K562 (cell line): ENCODE data around the gene RAB38. TPM values are rescaled to one million over a fixed set of nuclear protein-coding genes. Genes with fewer than 3 reads are reported as not detected.

Source experiments
- ATAC-seq: fragments of 200-7000 bp; cut with Tn5 transposase; 3 replicates; pipeline ENCODE4 v1.9.1; 2020; ENCODE audit warnings: moderate library complexity
- BruUV-seq: library from RNA; stranded (reverse); fragments of 400-500 nt; replicated peaks from 2 replicates; lab custom pipeline; 2021; lab: Mats Ljungman, UMichigan
- CTCF ChIA-PET: fragments of 300-600 bp; formaldehyde crosslinking; extraction: SDS; loops from one replicate; lab custom pipeline; 2021; ENCODE audit warnings: low intra/inter-chr PET ratio; lab: Yijun Ruan, JAX
- POLR2A ChIA-PET: fragments of 300-600, 350-650 bp; sonication (Branson Sonifier 250); formaldehyde crosslinking; extraction: SDS; loops from one replicate; lab custom pipeline; 2021; ENCODE audit warnings: antibody characterized with exemption, inconsistent platforms; lab: Yijun Ruan, JAX
- DNase-seq, 4 experiments: peaks; one replicate each; pipeline versions ENCODE4 v3.0.0 to v3.0.0-alpha.2; 2011 to 2018; ENCODE audit warnings: low spot score in 3 of 4, mixed read lengths in 3 of 4; ENCODE audit errors: extremely low read depth in 1 of 4
- FAIRE-seq: peaks from 2 replicates; lab custom pipeline; 2011; peaks lifted over from hg19 to GRCh38; lab: Jason Lieb, UNC
- H2AFZ ChIP-seq: 2 replicates; pipeline ENCODE4 v1.6.0; 2011; ENCODE audit warnings: low read depth, low read length, control low read depth, inconsistent platforms
- H3K27ac ChIP-seq: fragments of 200-600 bp; 3 replicates; pipeline ENCODE4 v1.8.0; 2011; ENCODE audit warnings: low read depth, mild to moderate bottlenecking, control low read depth, inconsistent platforms, low read length, moderate library complexity, mixed read lengths; ENCODE audit errors: extremely low read depth
- H3K27me3 ChIP-seq, 2 experiments: fragments of 300-600 bp in 1 of 2; 2 replicates in 1 of 2; 3 replicates in 1 of 2; pipeline versions ENCODE4 v1.6.0 to v1.8.0; 2011; ENCODE audit warnings: inconsistent platforms in 2 of 2, low read length in 2 of 2, mild to moderate bottlenecking in 1 of 2, mixed read lengths in 1 of 2, moderate library complexity in 1 of 2; ENCODE audit not compliant: control insufficient read depth in 2 of 2, insufficient read depth in 2 of 2
- H3K36me3 ChIP-seq: fragments of 300-600 bp; 3 replicates; pipeline ENCODE4 v1.8.0; 2011; ENCODE audit warnings: mild to moderate bottlenecking, low read length, inconsistent platforms; ENCODE audit not compliant: control insufficient read depth, insufficient read depth
- H3K4me1 ChIP-seq, 2 experiments: fragments of 200-600 bp in 1 of 2; replicated peaks in 1 of 2; 2 replicates in 1 of 2; 3 replicates in 1 of 2; pipeline versions ENCODE4 v1.5.1 to v1.8.0; 2011; ENCODE audit warnings: inconsistent platforms in 2 of 2, low read length in 2 of 2, mild to moderate bottlenecking in 1 of 2, mixed read lengths in 1 of 2, moderate library complexity in 1 of 2; ENCODE audit not compliant: control insufficient read depth in 2 of 2, insufficient read depth in 2 of 2
- H3K4me2 ChIP-seq: 2 replicates; pipeline ENCODE4 v1.6.1; 2011; ENCODE audit warnings: low read length, control low read depth, inconsistent platforms, mixed read lengths; ENCODE audit not compliant: insufficient read depth
- H3K4me3 ChIP-seq: fragments of 200-600 bp; sonication (generic), shearing (Covaris generic); 2 replicates; pipeline ENCODE4 v1.5.1; 2016; ENCODE audit warnings: control low read depth, inconsistent platforms
- H3K79me2 ChIP-seq: fragments of 200-600 bp; 3 replicates; pipeline ENCODE4 v1.8.0; 2011; ENCODE audit warnings: low read length, inconsistent platforms; ENCODE audit not compliant: control insufficient read depth, insufficient read depth
- H3K9ac ChIP-seq, 2 experiments: 2 replicates each; pipeline versions ENCODE4 v1.6.0 to v1.6.1; 2011; ENCODE audit warnings: low read depth in 2 of 2, low read length in 2 of 2, control low read depth in 1 of 2, inconsistent platforms in 1 of 2, mild to moderate bottlenecking in 1 of 2, mixed read lengths in 1 of 2; ENCODE audit not compliant: insufficient read depth in 1 of 2
- H3K9me1 ChIP-seq: one replicate; pipeline ENCODE4 v1.6.0; 2011; ENCODE audit warnings: inconsistent platforms, mild to moderate bottlenecking, low read length, moderate library complexity; ENCODE audit not compliant: control insufficient read depth, insufficient read depth
- H3K9me3 ChIP-seq: replicated peaks from 2 replicates; pipeline ENCODE4 v1.5.1; 2011; ENCODE audit warnings: low read depth, low read length, inconsistent platforms; ENCODE audit not compliant: control insufficient read depth, insufficient read depth
- H4K20me1 ChIP-seq: replicated peaks from 2 replicates; pipeline ENCODE4 v1.6.1; 2011; ENCODE audit warnings: low read length, inconsistent platforms, mixed read lengths; ENCODE audit not compliant: control insufficient read depth, insufficient read depth
- ATF7 ChIP-seq: fragments of 450-650 bp; IDR thresholded peaks from 2 replicates; pipeline ENCODE4 v1.7.1; 2014; ENCODE audit warnings: mild to moderate bottlenecking, moderate library complexity
- EP300 ChIP-seq: IDR thresholded peaks from 2 replicates; pipeline ENCODE4 v1.6.1; 2012; ENCODE audit warnings: low read length, improper control_type of control experiment
- FIP1L1 ChIP-seq: fragments of 200-400 bp; formaldehyde crosslinking; IDR thresholded peaks from 2 replicates; pipeline ENCODE4 v1.6.1; 2018; ENCODE audit warnings: mild to moderate bottlenecking, low read depth, low read length; ENCODE audit not compliant: poor library complexity, severe bottlenecking
- GTF2F1 ChIP-seq: IDR thresholded peaks from 2 replicates; pipeline ENCODE4 v1.6.1; 2011; ENCODE audit warnings: low read depth, low read length, improper control_type of control experiment
- HDAC2 ChIP-seq: fragments of 450-650 bp; IDR thresholded peaks from 2 replicates; pipeline ENCODE4 v1.6.1; 2016; ENCODE audit warnings: mild to moderate bottlenecking
- MEIS2 ChIP-seq: fragments of 450-650 bp; IDR thresholded peaks from 2 replicates; pipeline ENCODE4 v1.6.1; 2014; ENCODE audit warnings: mild to moderate bottlenecking; ENCODE audit not compliant: partially characterized antibody
- RBBP5 ChIP-seq: fragments of 200-600 bp; sonication (generic); IDR thresholded peaks from 2 replicates; pipeline ENCODE4 v1.6.1; 2012; ENCODE audit warnings: borderline replicate concordance, mild to moderate bottlenecking, low read length, control low read depth, inconsistent platforms; ENCODE audit not compliant: insufficient read depth, poor library complexity, severe bottlenecking
- RBM22 ChIP-seq: fragments of 200-400 bp; formaldehyde crosslinking; IDR thresholded peaks from 2 replicates; pipeline ENCODE4 v1.6.1; 2018; ENCODE audit warnings: low read length, low read depth; ENCODE audit not compliant: poor library complexity, severe bottlenecking
- SMARCA4 ChIP-seq: fragments of 450-650 bp; IDR thresholded peaks from 2 replicates; pipeline ENCODE4 v1.6.1; 2016
- SMARCA5 ChIP-seq: fragments of 450-650 bp; IDR thresholded peaks from 2 replicates; pipeline ENCODE4 v1.6.1; 2016
- SRSF1 ChIP-seq: fragments of 200-400 bp; formaldehyde crosslinking; IDR thresholded peaks from 2 replicates; pipeline ENCODE4 v1.6.1; 2017; ENCODE audit warnings: mild to moderate bottlenecking, low read depth, low read length, moderate library complexity
- TAF1 ChIP-seq: IDR thresholded peaks from 2 replicates; pipeline ENCODE4 v1.6.1; 2011; ENCODE audit warnings: mild to moderate bottlenecking, low read length, moderate library complexity; ENCODE audit not compliant: insufficient read depth, control insufficient read depth, severe bottlenecking; ENCODE audit errors: extremely low read depth
- TAF7 ChIP-seq: fragments of 450-650 bp; IDR thresholded peaks from 2 replicates; pipeline ENCODE4 v1.6.1; 2016; ENCODE audit warnings: missing genetic modification characterization, missing compliant biosample characterization
- TBL1XR1 ChIP-seq, 2 experiments: IDR thresholded peaks; 2 replicates each; pipeline ENCODE4 v1.6.1; 2012; ENCODE audit warnings: improper control_type of control experiment in 2 of 2, low read length in 2 of 2, mild to moderate bottlenecking in 1 of 2
- ZNF12 ChIP-seq: sonication (generic); formaldehyde crosslinking; IDR thresholded peaks from 2 replicates; pipeline ENCODE4 v1.4.0; 2020; ENCODE audit warnings: mild to moderate bottlenecking, missing genetic modification reagents
- ZNF695 ChIP-seq: fragments of 450-650 bp; formaldehyde crosslinking; IDR thresholded peaks from 2 replicates; pipeline ENCODE4 v1.4.0; 2020; ENCODE audit warnings: mild to moderate bottlenecking, moderate library complexity
- ZNF75A ChIP-seq: fragments of 450-650 bp; formaldehyde crosslinking; IDR thresholded peaks from 2 replicates; pipeline ENCODE4 v1.4.0; 2020; ENCODE audit warnings: mild to moderate bottlenecking
- WGBS: fragments of 100-300 bp; shearing (Covaris generic); methylation state at CpG from one replicate; pipeline ENCODE4 v1.1.6; 2016; ENCODE audit warnings: low coverage, mixed read lengths; ENCODE audit not compliant: insufficient coverage; ENCODE audit errors: missing lambda C conversion rate; 5-methylcytosine and 5-hydroxymethylcytosine counted together
- in situ Hi-C: fragments of 300-500 bp; cut with MboI; formaldehyde crosslinking; loops from 4 replicates; pipeline ENCODE4 v1.15.0; 2018; ENCODE audit warnings: inconsistent platforms, mixed read lengths
- intact Hi-C: fragments of 100-400 bp; cut with micrococcal nuclease; formaldehyde crosslinking; loops from 2 replicates; pipeline ENCODE4 v1.14.2; 2022
- polyA plus RNA-seq, 8 experiments: library from polyadenylated mRNA; depleted of rRNA in 4 of 8; stranded (reverse) in 5 of 8; unstranded in 3 of 8; fragments of >200 nt; fragmentation: Nextera tagmentation in 2 of 8; fragmentation: Illumina TruSeq in 1 of 8; extraction: Ambion mirVana in 2 of 8; extraction: Trizol in 1 of 8; gene quantifications; 2 replicates each; pipeline versions ENCODE4 v1.2.1 to v1.2.3, GENCODE V29; 2011 to 2014; ENCODE audit warnings: inconsistent platforms in 1 of 8, missing spikeins in 1 of 8
- total RNA-seq, 7 experiments: library from RNA; depleted of rRNA in 6 of 7; stranded (reverse); fragments of >200 nt in 6 of 7; fragmentation: Illumina TruSeq in 2 of 7; extraction: Trizol in 2 of 7; gene quantifications; 2 replicates each; pipeline versions ENCODE4 v1.2.1 to v1.2.3, GENCODE V29; 2011 to 2021; ENCODE audit warnings: low replicate concordance in 1 of 7
- TF ChIP-seq, protein P1 (sequence below): fragments of 450-650 bp; formaldehyde crosslinking; IDR thresholded peaks from 2 replicates; pipeline ENCODE4 v1.4.0; 2022; ENCODE audit warnings: missing genetic modification characterization
- TF ChIP-seq, protein P2 (sequence below): fragments of 200-800 bp; sonication (Bioruptor generic); IDR thresholded peaks from 2 replicates; pipeline ENCODE4 v1.6.1; 2017; ENCODE audit warnings: missing genetic modification characterization, missing compliant biosample characterization
- TF ChIP-seq, protein P3 (sequence below), 2 experiments: fragments of 450-650 bp in 1 of 2; sonication (generic) in 1 of 2; formaldehyde crosslinking; conservative IDR thresholded peaks; 2 replicates each; pipeline versions ENCODE4 v1.4.0 to v1.8.1; 2020 to 2022; ENCODE audit warnings: mild to moderate bottlenecking in 1 of 2, missing genetic modification reagents in 1 of 2

Gene RAB38
- total and polyA plus RNA-seq, 9 of the 15 experiments (the other 6 are each of a cell fraction or from before 2014, with no cell fraction given) = 0.59 to 2.9 (median 2.2) TPM

DNA sequence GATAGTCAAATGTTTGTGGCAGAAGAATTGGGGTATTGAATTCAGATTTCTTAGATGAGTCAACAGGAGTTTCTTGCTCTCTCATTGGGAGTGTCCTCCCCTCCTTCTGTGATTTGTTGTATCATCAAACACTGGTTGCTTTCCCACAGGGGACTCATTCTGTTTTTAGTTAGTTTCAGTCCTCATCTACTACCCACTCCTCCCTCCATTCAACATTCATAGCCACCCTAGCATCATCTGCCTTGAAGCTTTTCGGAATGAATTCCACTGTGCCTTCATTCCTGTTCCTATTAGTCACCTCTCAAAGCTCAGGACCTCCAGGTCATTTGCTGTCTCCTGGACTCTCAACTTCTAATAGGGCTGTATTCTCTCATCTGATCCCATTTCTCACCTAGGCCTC is 31.5 kb upstream of the RAB38 start:
- Histone ChIP-seq H3K9ac (no peak overlapping the region), H2AFZ (no peak overlapping the region), H3K27ac (no peak overlapping the region), H3K27me3 (no peaks in the 10 kb centered on the region), H3K36me3 (no peaks in the 10 kb centered on the region), H3K4me1 (no peaks in the 10 kb centered on the region), H3K9me1 (no peaks in the 10 kb centered on the region), H3K4me2 (no peak overlapping the region), H3K79me2 (no peaks in the 10 kb centered on the region), H4K20me1 (no peaks in the 10 kb centered on the region), H3K9me3 (no peaks in the 10 kb centered on the region), H3K4me3 (no peak overlapping the region)
- FAIRE-seq (no peak), ATAC-seq (no peak), DNase-seq (no peak)
- ChIA-PET POLR2A (no interaction called here), CTCF (no interaction called here)
- no TSS peak for BruUV-seq
- intact Hi-C loops = no loop called here
- in situ Hi-C loops = no loop called here
- WGBS = 0% methylated on average over 1 of the region's 1 CpG
- TF ChIP-seq FIP1L1 = no peak
- TF ChIP-seq SMARCA4 = no peak
- TF ChIP-seq RBBP5 = no peak
- no peak for TF ChIP-seq ZNF75A
- TF ChIP-seq SRSF1 = no peak
- no peak for TF ChIP-seq TAF1
- TF ChIP-seq ZNF695 = no peak
- no peak for TF ChIP-seq HDAC2
- TF ChIP-seq, protein P1, sequence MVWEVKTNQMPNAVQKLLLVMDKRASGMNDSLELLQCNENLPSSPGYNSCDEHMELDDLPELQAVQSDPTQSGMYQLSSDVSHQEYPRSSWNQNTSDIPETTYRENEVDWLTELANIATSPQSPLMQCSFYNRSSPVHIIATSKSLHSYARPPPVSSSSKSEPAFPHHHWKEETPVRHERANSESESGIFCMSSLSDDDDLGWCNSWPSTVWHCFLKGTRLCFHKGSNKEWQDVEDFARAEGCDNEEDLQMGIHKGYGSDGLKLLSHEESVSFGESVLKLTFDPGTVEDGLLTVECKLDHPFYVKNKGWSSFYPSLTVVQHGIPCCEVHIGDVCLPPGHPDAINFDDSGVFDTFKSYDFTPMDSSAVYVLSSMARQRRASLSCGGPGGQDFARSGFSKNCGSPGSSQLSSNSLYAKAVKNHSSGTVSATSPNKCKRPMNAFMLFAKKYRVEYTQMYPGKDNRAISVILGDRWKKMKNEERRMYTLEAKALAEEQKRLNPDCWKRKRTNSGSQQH (CRISPR knock-in tag) = no peak
- TF ChIP-seq RBM22 = no peak
- no peak for TF ChIP-seq ATF7
- no peak for TF ChIP-seq ZNF12 (CRISPR knock-in tag)
- TF ChIP-seq TAF7 (tag) = no peak
- TF ChIP-seq, protein P2, sequence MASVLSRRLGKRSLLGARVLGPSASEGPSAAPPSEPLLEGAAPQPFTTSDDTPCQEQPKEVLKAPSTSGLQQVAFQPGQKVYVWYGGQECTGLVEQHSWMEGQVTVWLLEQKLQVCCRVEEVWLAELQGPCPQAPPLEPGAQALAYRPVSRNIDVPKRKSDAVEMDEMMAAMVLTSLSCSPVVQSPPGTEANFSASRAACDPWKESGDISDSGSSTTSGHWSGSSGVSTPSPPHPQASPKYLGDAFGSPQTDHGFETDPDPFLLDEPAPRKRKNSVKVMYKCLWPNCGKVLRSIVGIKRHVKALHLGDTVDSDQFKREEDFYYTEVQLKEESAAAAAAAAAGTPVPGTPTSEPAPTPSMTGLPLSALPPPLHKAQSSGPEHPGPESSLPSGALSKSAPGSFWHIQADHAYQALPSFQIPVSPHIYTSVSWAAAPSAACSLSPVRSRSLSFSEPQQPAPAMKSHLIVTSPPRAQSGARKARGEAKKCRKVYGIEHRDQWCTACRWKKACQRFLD (CRISPR knock-in tag) = no peak
- no peak for TF ChIP-seq TBL1XR1 (IDR thresholded peaks at IDR 0.05; ENCODE audit: low read length in 2 of 2)
- TF ChIP-seq MEIS2 = no peak
- TF ChIP-seq GTF2F1 = no peak
- no peak for TF ChIP-seq EP300
- TF ChIP-seq SMARCA5 = no peak
- TF ChIP-seq, protein P3, sequence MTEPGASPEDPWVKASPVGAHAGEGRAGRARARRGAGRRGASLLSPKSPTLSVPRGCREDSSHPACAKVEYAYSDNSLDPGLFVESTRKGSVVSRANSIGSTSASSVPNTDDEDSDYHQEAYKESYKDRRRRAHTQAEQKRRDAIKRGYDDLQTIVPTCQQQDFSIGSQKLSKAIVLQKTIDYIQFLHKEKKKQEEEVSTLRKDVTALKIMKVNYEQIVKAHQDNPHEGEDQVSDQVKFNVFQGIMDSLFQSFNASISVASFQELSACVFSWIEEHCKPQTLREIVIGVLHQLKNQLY (CRISPR knock-in tag; conservative IDR thresholded peaks at IDR 0.05) = no peak
